Measurements from ENCODE around the gene KCNH1.

Gene KCNH1

DNA sequence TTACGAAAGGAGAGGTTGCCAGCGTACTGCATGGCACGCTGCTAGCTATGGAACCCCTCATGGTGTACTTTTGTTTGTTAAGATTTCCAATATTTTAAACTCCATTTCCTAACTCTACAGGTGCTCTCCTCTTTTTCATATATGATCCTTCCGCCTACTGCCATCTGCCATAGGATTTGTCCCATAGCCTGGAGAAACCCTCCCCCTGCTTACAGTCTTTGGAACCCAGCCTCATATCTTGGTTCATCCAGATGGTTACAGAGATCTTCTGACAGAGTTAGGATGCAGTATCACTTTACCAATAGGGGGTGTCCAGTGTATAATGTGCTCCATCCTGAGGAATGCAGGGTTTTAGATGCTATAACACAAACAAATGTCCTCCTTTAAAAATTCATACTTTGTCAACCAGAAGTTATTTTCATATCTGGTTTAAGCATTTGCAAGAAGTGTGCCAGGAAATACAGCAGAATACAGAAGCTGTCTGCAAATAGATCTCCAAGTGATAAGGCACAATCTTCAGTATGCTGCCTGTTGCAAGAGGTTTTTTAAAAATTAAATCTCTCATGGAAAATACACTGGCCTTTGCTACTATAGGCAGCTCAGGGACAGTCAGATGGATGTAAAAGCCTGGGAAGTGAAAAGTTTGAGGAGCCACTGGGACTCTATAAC is 377.8 kb downstream of the KCNH1 start:
- no peak for TF ChIP-seq CTCF (IDR thresholded peaks at IDR 0.05)

DNA sequence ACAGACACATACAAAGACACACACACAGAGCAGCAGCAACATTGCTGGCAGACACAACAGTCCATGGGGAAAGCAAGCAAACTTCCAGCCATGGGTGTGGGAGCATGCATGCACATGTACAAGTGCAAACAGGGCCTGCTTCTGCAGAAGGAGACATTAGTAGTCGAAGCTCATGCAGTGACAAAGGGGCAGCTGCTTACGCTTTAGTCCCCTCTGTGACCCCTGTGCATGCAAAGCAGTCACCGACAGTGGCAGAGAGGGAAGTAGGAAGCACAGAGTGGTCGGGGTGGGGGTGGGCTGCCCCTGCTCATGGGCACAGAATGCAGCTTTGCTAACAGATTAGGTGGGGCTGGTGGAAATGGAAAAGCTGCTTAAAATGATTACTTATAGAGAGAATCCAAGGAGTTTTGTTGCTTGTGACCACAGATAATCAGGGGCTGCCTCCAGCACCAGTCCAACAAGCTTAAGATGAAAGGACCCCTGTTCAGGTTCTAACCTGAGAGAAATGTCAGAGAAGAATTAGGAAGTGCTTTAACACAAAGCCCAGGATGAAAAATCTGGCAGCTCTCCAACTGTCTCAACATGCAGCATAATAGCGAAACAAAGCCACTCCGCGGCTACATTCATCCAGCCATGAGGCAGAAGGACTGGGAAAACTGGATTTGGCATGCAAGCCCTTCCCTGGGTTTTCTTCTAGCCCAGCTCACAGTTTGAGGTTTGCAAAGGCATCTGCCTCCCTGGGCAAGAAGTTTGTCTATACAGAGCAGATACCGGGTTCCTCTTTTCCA is 378.9 kb downstream of the KCNH1 start:
- TF ChIP-seq CTCF (IDR thresholded peaks at IDR 0.05): no peak

GRCh38 chr1:210751911-210752310 is 382.0 kb downstream of the KCNH1 start:
- no peak for TF ChIP-seq CTCF (IDR thresholded peaks at IDR 0.05)

DNA sequence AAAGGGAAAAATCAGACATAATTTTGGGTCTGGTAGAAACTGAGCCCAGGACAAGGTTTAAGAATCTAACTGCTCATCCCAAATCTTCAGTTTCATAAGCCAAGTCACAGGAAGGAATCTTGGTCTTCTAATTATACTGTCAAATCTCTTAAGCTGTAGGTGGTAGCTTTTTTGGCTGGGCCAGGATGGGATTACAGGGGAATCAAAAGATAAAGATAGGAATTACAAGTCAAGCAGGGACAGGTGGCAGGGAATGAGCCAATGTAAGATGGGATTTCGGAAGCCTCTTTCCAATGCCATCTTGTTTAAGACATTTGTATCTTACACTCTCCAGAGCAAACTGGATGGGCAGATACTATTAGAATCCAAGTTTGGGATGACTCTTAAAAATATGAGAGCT is 383.5 kb downstream of the KCNH1 start:
- TF ChIP-seq CTCF (IDR thresholded peaks at IDR 0.05): no peak

GRCh38 chr1:210748796-210749195 is 385.2 kb downstream of the KCNH1 start:
- no peak for TF ChIP-seq CTCF (IDR thresholded peaks at IDR 0.05)

- no peak for TF ChIP-seq CTCF (IDR thresholded peaks at IDR 0.05)
Observed at GRCh38 chr1:210747890-210748289, 386.1 kb downstream of the KCNH1 start.

DNA sequence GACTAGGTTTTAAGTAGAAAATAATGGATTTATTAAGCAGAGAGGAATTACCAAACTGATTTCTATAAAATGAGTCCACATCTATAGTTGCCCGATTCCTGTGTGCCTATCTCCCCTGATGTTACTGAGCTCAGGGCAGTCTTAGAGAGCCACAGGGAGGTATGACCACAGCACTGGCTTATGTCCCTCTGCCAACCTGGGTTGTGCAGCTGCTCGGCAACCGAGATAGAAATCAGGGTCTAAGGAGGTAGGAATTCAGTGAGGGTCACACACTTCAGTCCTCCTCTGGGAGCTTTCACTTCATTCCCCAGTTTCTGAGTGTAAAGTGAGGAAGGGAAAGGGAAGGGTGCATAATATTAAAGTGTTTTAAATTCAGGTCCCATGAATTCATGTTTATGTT is 386.8 kb downstream of the KCNH1 start:
- no peak for TF ChIP-seq CTCF (IDR thresholded peaks at IDR 0.05)
